TTC549 (cell line): ENCODE measurements around the gene RLN3.
"Not testable (repeated sequence)": the region's sequence is repeated elsewhere in the genome, so short reads cannot be mapped to it uniquely, and the experiment has no call there.

Source experiments
- FAIRE-seq: peaks from 2 replicates; lab custom pipeline; 2012; peaks lifted over from hg19 to GRCh38; lab: Jason Lieb, UNC

RLN3 gene

DNA sequence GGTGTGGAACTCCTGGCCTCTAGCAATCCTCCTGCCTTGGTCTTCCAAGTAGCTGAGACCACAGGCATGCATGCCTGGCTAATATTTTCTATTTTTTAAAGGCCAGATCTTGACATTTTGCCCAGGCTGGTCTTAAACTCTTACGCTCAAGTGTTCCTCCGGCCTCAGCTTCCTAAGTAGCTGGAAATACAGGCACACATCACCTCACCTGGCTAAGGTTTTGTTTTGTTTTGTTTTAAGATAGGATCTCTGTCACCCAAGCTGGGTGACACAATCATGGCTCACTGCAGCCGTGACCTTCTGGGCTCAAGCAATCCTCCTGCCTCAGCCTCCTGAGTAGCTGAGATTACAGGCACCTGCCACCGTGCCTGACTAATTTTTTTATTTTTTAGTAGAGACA, 5.5 kb upstream of the RLN3 start:
- no peak for FAIRE-seq

DNA sequence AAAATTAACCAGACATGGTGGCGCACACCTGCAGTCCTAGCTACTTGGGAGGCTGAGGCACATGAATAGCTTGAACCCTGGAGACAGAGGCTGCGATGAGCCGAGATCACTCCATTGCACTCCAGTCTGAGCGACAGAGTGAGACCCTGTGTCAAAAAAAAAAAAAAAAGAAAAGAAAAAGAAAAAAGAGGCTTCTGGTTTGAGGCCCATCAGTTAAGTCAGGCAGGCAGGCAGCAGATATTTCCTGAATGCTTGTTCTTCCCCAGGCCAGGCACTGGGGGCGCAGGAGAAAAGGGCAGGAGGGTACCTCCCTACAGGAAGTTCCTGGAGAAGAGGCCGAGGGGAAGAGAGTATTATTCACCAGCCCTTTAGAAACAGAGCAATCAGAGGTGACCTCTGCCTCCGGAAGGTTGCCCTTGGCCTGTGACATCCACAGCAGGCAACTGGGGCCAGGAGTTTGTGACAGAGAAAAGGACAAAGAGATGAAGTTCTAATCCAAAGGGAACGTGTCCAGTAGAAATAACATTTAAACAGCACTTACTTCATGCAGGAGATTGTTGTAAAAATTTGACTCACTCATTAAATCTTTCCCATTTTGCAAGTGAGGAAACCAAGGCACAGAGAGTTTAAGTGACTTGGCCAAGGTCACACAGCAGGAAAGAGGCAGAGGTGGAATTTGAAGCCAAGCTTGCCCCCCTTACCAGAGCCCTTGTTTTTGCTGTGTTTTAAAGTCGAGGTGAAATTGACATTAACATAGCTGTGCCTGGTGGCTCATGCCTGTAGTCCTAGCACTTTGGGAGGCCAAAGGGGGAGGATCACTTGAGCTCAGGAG, 4.3 kb upstream of the RLN3 start:
- FAIRE-seq = peak; percentile 19

DNA sequence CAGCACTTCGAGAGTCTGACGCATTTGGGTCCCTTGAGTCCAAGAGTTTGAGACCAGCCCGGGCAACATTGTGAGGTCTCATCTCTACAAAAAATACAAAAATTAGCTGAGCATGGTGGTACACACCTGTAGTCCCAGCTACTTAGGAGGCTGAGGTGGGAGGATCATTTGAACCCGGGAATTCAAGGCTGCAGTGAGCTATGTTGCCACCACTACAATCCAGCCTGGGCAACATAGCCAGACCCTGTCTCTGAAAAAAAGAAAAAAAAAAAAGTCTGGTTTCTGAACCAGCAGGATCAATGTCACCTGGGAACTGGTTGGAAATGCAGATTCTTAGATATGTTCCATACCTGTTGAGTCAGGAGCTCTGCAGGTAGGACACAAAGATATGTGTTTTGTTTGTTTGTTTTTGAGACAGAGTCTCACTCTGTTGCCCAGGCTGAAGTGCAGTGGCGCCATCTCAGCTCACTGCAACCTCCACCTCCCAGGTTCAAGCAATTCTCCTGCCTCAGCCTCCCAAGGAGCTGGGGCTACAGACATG, 1.2 kb upstream of the RLN3 start:
- not testable (repeated sequence) for FAIRE-seq

DNA sequence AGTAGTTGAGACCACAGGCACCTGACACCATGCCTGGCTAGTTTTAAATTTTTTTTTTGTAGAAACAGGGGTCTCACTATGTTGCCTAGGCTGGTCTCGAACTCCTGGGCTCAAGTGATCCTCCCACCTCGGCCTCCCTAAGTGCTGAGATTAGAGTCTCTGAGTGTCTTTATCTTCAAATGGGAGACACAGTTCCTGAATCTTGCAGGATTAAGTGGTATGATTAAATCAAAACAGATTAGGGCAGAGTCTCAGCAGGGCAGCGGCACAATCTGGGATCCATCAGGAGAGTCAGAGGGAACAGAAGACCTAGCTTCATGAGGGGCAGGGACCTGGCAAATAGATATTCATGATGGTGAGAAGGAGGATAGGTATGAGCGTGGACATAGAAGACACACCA, 953 bp downstream of the RLN3 start:
- FAIRE-seq = no peak

GRCh38 chr19:14030997-14031718, 3.2 kb downstream of the RLN3 start:
- no peak for FAIRE-seq

DNA sequence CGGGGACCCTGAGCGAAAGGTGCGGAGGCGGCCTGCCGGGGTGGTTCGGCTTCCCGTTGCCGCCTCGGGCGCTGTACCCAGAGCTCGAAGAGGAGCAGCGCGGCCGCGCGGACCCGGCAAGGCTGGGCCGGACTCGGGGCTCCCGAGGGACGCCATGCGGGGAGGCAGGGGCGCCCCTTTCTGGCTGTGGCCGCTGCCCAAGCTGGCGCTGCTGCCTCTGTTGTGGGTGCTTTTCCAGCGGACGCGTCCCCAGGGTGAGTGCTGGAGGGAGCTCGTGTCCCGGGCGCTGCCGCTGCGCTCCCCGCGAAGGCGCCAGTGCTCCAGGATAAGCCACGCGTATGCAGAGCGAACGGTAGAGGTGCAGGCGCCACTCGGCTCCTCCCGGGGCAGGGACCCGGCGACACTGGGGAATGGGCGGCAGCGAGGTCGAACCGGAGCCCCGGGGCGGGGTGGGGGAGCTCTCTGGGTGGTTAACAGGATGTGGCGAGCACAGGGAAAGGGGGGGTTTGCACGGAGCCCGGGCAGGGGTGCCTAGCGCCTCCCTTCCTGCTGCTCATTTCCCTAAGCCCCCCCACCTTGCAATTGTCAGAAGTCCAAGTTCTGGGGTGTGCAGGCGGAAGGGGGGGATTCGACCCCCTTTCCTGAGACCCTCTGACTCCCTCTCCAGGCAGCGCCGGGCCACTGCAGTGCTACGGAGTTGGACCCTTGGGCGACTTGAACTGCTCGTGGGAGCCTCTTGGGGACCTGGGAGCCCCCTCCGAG, 4.0 kb downstream of the RLN3 start, which contains the start of gene IL27RA:
Gene IL27RA, plus strand, starts transcription at position 44 of the 762 bp plus-strand sequence. Its CDS starts 111 bp downstream, at position 155.
- no peak for FAIRE-seq

- no peak for FAIRE-seq
Observed at GRCh38 chr19:14033946-14034345, 6.0 kb downstream of the RLN3 start.

DNA sequence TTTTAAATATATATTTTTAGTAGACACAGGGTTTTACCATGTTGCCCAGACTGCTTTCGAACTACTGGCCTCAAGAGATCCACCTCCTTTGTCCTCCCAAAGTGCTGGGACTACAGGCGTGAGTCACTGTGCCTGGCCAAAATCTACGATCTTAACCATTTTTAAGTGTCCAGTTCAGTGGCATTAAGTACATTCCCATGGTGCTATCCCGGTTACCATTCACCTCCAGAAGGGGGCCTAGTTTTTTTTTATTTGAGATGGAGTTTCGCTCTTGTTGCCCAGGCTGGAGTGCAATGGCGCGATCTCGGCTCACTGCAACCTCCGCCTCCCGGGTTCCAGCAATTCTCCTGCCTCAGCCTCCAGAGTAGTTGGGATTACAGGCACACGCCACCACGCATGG, 7.2 kb downstream of the RLN3 start:
- not testable (repeated sequence) for FAIRE-seq

- FAIRE-seq = no peak
Observed at GRCh38 chr19:14035706-14036105, 7.8 kb downstream of the RLN3 start.

DNA sequence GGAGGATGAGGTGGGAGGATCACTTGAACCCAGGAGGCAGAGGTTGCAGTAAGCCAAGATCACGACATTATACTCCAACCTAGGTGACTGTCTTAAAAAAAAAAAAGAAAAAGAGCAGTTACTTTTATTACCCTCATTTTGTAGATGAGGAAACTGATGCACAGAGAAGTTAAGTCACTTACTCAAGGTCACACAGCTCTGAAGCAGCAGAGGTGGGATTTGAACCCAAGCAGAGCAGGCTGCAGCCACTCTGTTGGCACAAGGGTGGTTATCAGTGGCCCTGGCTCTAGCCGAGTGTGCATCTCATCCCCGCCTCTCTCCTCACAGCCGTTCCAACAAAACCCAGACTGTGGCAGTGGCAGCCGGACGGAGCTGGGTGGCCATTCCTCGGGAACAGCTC, 11.2 kb downstream of the RLN3 start:
- FAIRE-seq = no peak

DNA sequence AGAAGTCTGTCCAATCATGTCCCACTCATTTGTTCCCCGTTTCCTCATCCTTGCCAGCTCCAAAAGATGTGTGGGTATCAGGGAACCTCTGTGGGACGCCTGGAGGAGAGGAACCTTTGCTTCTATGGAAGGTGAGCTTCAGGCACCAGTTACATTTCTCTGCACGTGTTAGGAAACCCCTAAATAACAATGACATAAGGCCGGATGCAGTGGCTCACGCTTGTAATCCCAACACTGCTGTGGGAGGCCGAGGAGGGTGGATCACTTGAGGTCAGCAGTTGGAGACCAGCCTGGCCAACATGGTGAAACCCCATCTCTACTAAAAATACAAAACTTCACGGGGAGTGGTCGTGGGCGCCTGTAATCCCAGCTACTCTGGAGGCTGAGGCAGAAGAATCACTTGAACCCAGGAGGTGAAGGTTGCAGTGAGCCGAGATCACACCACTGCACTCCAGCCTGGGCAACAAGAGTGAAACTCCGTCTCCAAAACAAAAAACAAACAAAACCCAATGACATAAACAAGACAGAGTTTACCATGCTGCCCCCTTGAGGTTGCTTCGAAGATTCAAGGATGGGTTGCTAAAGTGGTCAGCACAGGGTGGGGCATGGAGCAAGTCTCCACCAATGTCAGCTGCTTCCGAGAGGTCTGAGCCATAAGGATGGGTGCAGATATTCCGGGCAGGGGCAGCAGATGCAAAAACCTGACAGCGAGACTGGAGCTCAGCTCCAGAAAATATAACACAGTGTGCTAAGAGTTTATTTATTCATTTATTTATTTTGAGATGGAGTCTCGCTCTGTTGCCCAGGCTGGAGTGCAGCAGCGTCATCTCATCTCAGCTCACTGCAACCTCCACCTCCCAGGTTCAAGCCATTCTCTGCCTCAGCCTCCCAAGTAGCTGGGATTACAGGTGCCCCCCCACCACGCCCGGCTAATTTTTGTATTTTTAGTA, 15.0 kb downstream of the RLN3 start:
- FAIRE-seq = peak; percentile 25

DNA sequence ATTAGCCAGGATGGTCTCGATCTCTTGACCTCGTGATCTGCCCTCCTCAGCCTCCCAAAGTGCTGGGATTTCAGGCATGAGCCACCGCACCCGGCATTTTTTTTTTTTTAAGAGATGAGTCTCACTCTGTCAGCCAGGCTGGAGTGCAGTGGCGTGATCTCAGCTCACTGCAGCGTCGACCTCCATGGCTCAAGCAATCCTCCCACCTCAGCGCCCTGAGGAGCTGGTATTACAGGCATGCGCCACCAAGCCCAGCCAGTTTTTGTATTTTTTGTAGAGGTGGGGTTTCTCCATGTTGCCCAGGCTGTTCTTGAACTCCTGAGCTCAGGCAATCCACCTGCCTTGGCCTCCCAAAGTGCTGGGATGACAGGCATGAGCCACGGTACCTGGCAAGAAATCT, 19.9 kb downstream of the RLN3 start:
- not testable (repeated sequence) for FAIRE-seq

GRCh38 chr19:14048443-14049153, 20.6 kb downstream of the RLN3 start:
- FAIRE-seq = no peak

DNA sequence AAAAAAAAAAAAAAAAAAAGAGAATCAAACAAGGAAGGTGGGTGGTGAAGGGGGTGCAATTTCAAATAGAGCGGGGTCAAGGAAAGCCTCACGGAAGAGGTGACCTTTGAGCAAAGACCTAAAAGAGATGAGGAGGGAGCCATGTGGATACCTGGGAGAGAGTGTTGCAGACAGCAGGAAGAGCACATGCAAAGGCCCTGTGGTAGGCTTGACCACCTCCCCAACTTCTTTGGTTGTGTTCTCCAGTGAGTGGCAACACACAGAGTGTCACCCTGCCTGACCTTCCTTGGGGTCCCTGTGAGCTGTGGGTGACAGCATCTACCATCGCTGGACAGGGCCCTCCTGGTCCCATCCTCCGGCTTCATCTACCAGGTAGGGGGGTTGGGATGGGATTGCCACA, 22.6 kb downstream of the RLN3 start:
- no peak for FAIRE-seq

GRCh38 chr19:14050961-14051360, 23.0 kb downstream of the RLN3 start:
- not testable (repeated sequence) for FAIRE-seq

DNA sequence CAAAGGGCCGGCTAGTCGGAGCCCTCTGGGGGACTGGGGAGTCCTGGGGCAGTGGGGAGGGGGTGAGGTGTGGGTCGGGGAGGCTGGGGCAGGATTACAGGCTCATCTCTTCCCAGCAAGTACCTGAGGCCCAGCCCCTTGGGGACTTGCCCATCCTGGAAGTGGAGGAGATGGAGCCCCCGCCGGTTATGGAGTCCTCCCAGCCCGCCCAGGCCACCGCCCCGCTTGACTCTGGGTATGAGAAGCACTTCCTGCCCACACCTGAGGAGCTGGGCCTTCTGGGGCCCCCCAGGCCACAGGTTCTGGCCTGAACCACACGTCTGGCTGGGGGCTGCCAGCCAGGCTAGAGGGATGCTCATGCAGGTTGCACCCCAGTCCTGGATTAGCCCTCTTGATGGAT, 24.0 kb downstream of the RLN3 start:
- FAIRE-seq = no peak

DNA sequence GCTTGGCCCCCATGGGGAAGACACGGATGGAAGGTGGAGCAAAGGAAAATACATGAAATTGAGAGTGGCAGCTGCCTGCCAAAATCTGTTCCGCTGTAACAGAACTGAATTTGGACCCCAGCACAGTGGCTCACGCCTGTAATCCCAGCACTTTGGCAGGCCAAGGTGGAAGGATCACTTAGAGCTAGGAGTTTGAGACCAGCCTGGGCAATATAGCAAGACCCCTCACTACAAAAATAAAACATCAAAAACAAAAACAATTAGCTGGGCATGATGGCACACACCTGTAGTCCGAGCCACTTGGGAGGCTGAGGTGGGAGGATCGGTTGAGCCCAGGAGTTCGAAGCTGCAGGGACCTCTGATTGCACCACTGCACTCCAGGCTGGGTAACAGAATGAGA, 24.5 kb downstream of the RLN3 start:
- no peak for FAIRE-seq

- no peak for FAIRE-seq
Observed at GRCh38 chr19:14053032-14053431, 25.1 kb downstream of the RLN3 start.

GRCh38 chr19:14053500-14053899, 25.6 kb downstream of the RLN3 start:
- no peak for FAIRE-seq

GRCh38 chr19:14054099-14054498, 26.2 kb downstream of the RLN3 start:
- no peak for FAIRE-seq

DNA sequence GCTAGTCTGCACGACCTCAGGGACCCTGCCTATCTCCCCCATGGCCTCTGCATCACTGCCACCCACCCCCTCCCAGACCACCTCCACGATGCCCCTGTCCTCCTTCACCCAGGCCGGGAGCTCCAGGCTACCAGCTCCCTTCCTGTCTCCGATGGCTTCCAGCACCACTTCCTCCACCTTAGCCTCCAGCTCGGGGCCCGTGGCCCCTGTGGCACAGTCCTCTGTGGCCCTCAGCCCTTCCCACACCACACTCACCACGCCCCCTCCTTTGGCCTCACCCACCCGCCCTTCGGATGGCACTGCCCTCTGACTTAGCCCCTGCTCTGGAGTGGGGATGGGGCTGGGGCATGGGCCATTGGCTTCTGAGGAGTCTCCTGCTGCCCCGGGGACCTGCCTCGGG, 26.8 kb downstream of the RLN3 start:
- FAIRE-seq = no peak
